Measurements from ENCODE around the gene CCDC47. TPM values are rescaled to one million over a fixed set of nuclear protein-coding genes. Genes with fewer than 3 reads are reported as not detected.

The CCDC47 gene
- total and polyA plus RNA-seq, 2 of the 4 experiments (the other 2 are of a cell fraction) = 45.7 to 62.0 TPM

- no peak overlapping the region for H2AFZ ChIP-seq (replicated peaks; ENCODE audit: low read length, poor library complexity)
- H3K4me2 ChIP-seq (ENCODE audit: low read depth, low read length) = no peak overlapping the region
- in situ Hi-C loops (cut with MboI; ENCODE audit: low sequenced_read_pairs) (no loop called here), dilution Hi-C loops (cut with HindIII; ENCODE audit: low sequenced_read_pairs, unreplicated experiment) (no loop called here), intact Hi-C loops (cut with micrococcal nuclease) (no loop called here)
- H3K18ac ChIP-seq (ENCODE audit: low read depth, low read length) = no peak overlapping the region
- no peak overlapping the region for H4K91ac ChIP-seq (ENCODE audit: insufficient read depth, low read depth, low read length)
- no peak overlapping the region for H2AK5ac ChIP-seq (ENCODE audit: low read depth, low read length)
- no peak overlapping the region for H4K5ac ChIP-seq (ENCODE audit: low read depth, low read length)
- no peak for DNase-seq
- H2BK120ac ChIP-seq (ENCODE audit: low read depth, low read length) = no peak overlapping the region
- no peak overlapping the region for H3K9ac ChIP-seq (ENCODE audit: low read depth, low read length)
- H2AK9ac ChIP-seq (replicated peaks; ENCODE audit: low read depth, low read length, poor library complexity) = no peak overlapping the region
- no peaks in the 10 kb centered on the region for H3K9me3 ChIP-seq (ENCODE audit: control insufficient read depth, insufficient read depth, low read length)
- no peak overlapping the region for H2BK5ac ChIP-seq (ENCODE audit: low read depth, low read length, poor library complexity, severe bottlenecking)
- H3K36me3 ChIP-seq (ENCODE audit: control insufficient read depth, insufficient read depth, low read length) = no peaks in the 10 kb centered on the region
- H3K9me1 ChIP-seq (ENCODE audit: insufficient read depth, low read length) = peaks cover 11% of the 10 kb centered on the region; the same call in 1 of the 2 replicates
- H2BK20ac ChIP-seq (ENCODE audit: low read depth, low read length) = no peak overlapping the region
- no peak overlapping the region for H3K23ac ChIP-seq (ENCODE audit: low read depth, low read length)
- H2BK15ac ChIP-seq (ENCODE audit: low read depth, low read length) = no peak overlapping the region
- TF ChIP-seq RFX5 (IDR thresholded peaks at IDR 0.05; ENCODE audit: low read depth, low read length) (no peak), CHD1 (IDR thresholded peaks at IDR 0.05; ENCODE audit: low read depth, low read length) (no peak), POLR2A (IDR thresholded peaks at IDR 0.05; ENCODE audit: low read depth, low read length) (no peak), USF2 (IDR thresholded peaks at IDR 0.05; ENCODE audit: low read depth, low read length) (no peak), RCOR1 (IDR thresholded peaks at IDR 0.05; ENCODE audit: insufficient replicate concordance, low read length) (no peak), ELK1 (IDR thresholded peaks at IDR 0.05; ENCODE audit: borderline replicate concordance, low read depth, low read length) (no peak), MAZ (IDR thresholded peaks at IDR 0.05; ENCODE audit: borderline replicate concordance, low read depth, low read length) (no peak), MAFK (IDR thresholded peaks at IDR 0.05; ENCODE audit: low read depth, low read length) (no peak), NFE2L2 (IDR thresholded peaks at IDR 0.05; ENCODE audit: low read depth, low read length) (no peak), FOS (IDR thresholded peaks at IDR 0.05; ENCODE audit: low read depth, low read length) (no peak), RAD21 (IDR thresholded peaks at IDR 0.05; ENCODE audit: low read length) (no peak), BHLHE40 (IDR thresholded peaks at IDR 0.05; ENCODE audit: low read depth, low read length) (no peak), MXI1 (IDR thresholded peaks at IDR 0.05; ENCODE audit: borderline replicate concordance, low read depth, low read length) (no peak), CEBPB (IDR thresholded peaks at IDR 0.05; ENCODE audit: low read depth, low read length) (no peak), SMC3 (IDR thresholded peaks at IDR 0.05; ENCODE audit: low read depth, low read length) (no peak), CTCF (conservative IDR thresholded peaks at IDR 0.05; ENCODE audit: low read depth, low read length) (no peak)
- no peak overlapping the region for H3K27ac ChIP-seq (ENCODE audit: insufficient read depth, low read length)
- no peak overlapping the region for H3K14ac ChIP-seq (replicated peaks; ENCODE audit: low read depth, low read length)
- no peaks in the 10 kb centered on the region for H4K20me1 ChIP-seq (ENCODE audit: insufficient read depth, low read length)
- H3K56ac ChIP-seq (ENCODE audit: extremely low read depth, insufficient read depth, low read length) = no peak overlapping the region
- no peak overlapping the region for H4K8ac ChIP-seq (ENCODE audit: low read depth in 2 of 2, low read length in 2 of 2)
- peaks cover 4 to 7% of the 10 kb centered on the region in 2 experiments; a peak in 1 of 4 replicates for H3K79me1 ChIP-seq (ENCODE audit: low read depth in 1 of 2, low read length in 2 of 2)
- 100% methylated on average over 1 of the region's 5 CpGs; no CpG with 5 or more reads in 1 of the 2 experiments for WGBS, 2 experiments (ENCODE audit: extremely low coverage in 2 of 2, insufficient read length in 1 of 2)
- H3K4me1 ChIP-seq (ENCODE audit: control insufficient read depth, insufficient read depth, low read length) = peaks cover 2% of the 10 kb centered on the region
- no peak for ATAC-seq (ENCODE audit: low read depth)
- ChIA-PET POLR2A (ENCODE audit: unreplicated experiment) (no interaction called here), CTCF (interaction anchor here (1.0 kb wide), 1 partner anchor 8 kb away, joined by 3 read pairs; no protein-coding TSS in a partner anchor)
- no peak overlapping the region for H3K4ac ChIP-seq (ENCODE audit: low read depth, low read length)
- BruUV-seq (replicated peaks) = no TSS peak
- no peak overlapping the region for H3K4me3 ChIP-seq (ENCODE audit: insufficient read depth, low read depth, low read length)
- no peaks in the 10 kb centered on the region for H3K27me3 ChIP-seq (ENCODE audit: control insufficient read depth, insufficient read depth, low read length)
Observed at GRCh38 chr17:63718988-63719387, 54.4 kb downstream of the CCDC47 start.
